SK-N-SH treated with all-trans-retinoic acid at 6 μM for 48 hours (cell line): ENCODE measurements around the gene HTD2.

ENCODE experiments used
- ATAC-seq: fragments of 200-7000 bp; cut with Tn5 transposase; 3 replicates; pipeline ENCODE4 v1.9.1; 2020; ENCODE audit warnings: mild to moderate bottlenecking, moderate library complexity
- ARNTL ChIP-seq: fragments of 450-650 bp; formaldehyde crosslinking; IDR thresholded peaks from 2 replicates; pipeline ENCODE4 v1.5.0; 2020; ENCODE audit warnings: low read depth, mild to moderate bottlenecking, moderate library complexity, borderline replicate concordance
- BACH2 ChIP-seq: fragments of 250-450 bp; sonication (Bioruptor Pico); IDR thresholded peaks from 2 replicates; pipeline ENCODE4 v1.9.0; 2021; ENCODE audit warnings: mild to moderate bottlenecking, borderline replicate concordance
- CSDC2 ChIP-seq: fragments of 250-450 bp; sonication (Bioruptor Pico); IDR thresholded peaks from 2 replicates; pipeline ENCODE4 v1.5.0; 2020; ENCODE audit warnings: mild to moderate bottlenecking, moderate library complexity
- ESRRG ChIP-seq: fragments of 250-450 bp; sonication (Bioruptor Pico); IDR thresholded peaks from 2 replicates; pipeline ENCODE4 v1.6.1; 2021; ENCODE audit warnings: mild to moderate bottlenecking
- GLIS3 ChIP-seq: fragments of 250-450 bp; sonication (Bioruptor Pico); IDR thresholded peaks from 2 replicates; pipeline ENCODE4 v1.5.0; 2020; ENCODE audit warnings: mild to moderate bottlenecking, moderate library complexity
- ISL1 ChIP-seq: fragments of 250-450 bp; sonication (Bioruptor Pico); IDR thresholded peaks from 2 replicates; pipeline ENCODE4 v2.1.2; 2022; ENCODE audit warnings: mild to moderate bottlenecking, moderate library complexity
- RARB ChIP-seq: fragments of 250-450 bp; sonication (Bioruptor Pico); IDR thresholded peaks from 2 replicates; pipeline ENCODE4 v1.8.0; 2021; ENCODE audit warnings: mild to moderate bottlenecking, moderate library complexity
- SNAI2 ChIP-seq: fragments of 250-450 bp; sonication (Bioruptor Pico); IDR thresholded peaks from 2 replicates; pipeline ENCODE4 v1.5.0; 2020; ENCODE audit warnings: mild to moderate bottlenecking, moderate library complexity
- TCF4 ChIP-seq: fragments of 250-450 bp; sonication (Bioruptor Pico); IDR thresholded peaks from 2 replicates; pipeline ENCODE4 v1.8.0; 2021; ENCODE audit warnings: mild to moderate bottlenecking, moderate library complexity, borderline replicate concordance
- TOX ChIP-seq: fragments of 250-450 bp; sonication (Bioruptor Pico); IDR thresholded peaks from 2 replicates; pipeline ENCODE4 v1.8.0; 2021; ENCODE audit warnings: mild to moderate bottlenecking, moderate library complexity, borderline replicate concordance
- ZC3H10 ChIP-seq: fragments of 250-450 bp; sonication (Bioruptor Pico); IDR thresholded peaks from 2 replicates; pipeline ENCODE4 v1.5.1; 2021; ENCODE audit warnings: mild to moderate bottlenecking, moderate library complexity
- ZFP3 ChIP-seq: fragments of 250-450 bp; sonication (Bioruptor Pico); IDR thresholded peaks from 2 replicates; pipeline ENCODE4 v1.5.0; 2020; ENCODE audit warnings: mild to moderate bottlenecking, moderate library complexity
- ZFP30 ChIP-seq: fragments of 450-650 bp; formaldehyde crosslinking; IDR thresholded peaks from 2 replicates; pipeline ENCODE4 v1.5.0; 2022; ENCODE audit warnings: mild to moderate bottlenecking, moderate library complexity
- ZNF70 ChIP-seq: fragments of 450-650 bp; formaldehyde crosslinking; IDR thresholded peaks from 2 replicates; pipeline ENCODE4 v1.5.0; 2020; ENCODE audit warnings: mild to moderate bottlenecking, moderate library complexity
- ZNF8 ChIP-seq: fragments of 450-650 bp; formaldehyde crosslinking; IDR thresholded peaks from 2 replicates; pipeline ENCODE4 v1.5.0; 2020; ENCODE audit warnings: mild to moderate bottlenecking, moderate library complexity
- TF ChIP-seq, protein P1 (sequence below): fragments of 250-450 bp; sonication (Bioruptor Pico); IDR thresholded peaks from 2 replicates; pipeline ENCODE4 v1.8.0; 2020; ENCODE audit warnings: mild to moderate bottlenecking, moderate library complexity, borderline replicate concordance
- TF ChIP-seq, protein P2 (sequence below): fragments of 250-450 bp; sonication (Bioruptor Pico); IDR thresholded peaks from 2 replicates; pipeline ENCODE4 v1.8.0; 2021; ENCODE audit warnings: low read depth, mild to moderate bottlenecking, moderate library complexity, borderline replicate concordance
- TF ChIP-seq, protein P3 (sequence below): fragments of 250-450 bp; sonication (Bioruptor Pico); IDR thresholded peaks from 2 replicates; pipeline ENCODE4 v1.5.1; 2020; ENCODE audit warnings: low read depth, mild to moderate bottlenecking, moderate library complexity
- TF ChIP-seq, protein P4 (sequence below): fragments of 250-450 bp; sonication (Bioruptor Pico); IDR thresholded peaks from 2 replicates; pipeline ENCODE4 v1.5.1; 2021; ENCODE audit warnings: mild to moderate bottlenecking, moderate library complexity

The HTD2 gene

DNA sequence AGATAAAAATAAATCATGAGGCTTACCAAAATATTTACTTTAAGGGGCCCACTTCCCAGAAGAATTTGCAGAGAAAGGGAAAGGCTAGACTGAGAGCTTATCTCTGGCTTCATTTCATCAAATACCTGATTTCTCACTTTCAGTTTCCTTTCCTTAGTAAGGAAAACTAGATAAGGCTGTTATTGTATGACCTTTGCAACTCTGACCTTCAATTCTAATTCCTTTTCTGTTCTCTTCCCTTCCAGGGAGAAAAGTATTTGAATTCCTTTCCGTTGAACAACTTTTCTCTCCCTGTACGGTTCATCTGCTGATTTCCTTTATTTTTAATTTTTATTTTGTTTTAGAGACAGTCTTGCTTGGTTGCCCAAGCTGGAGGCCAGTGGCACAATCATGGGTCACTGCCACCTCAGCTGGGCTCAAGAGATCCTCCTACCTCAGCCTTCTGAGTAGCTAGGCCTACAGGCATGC lies 19.2 kb downstream of the HTD2 start (continued):
- TF ChIP-seq, protein P1, sequence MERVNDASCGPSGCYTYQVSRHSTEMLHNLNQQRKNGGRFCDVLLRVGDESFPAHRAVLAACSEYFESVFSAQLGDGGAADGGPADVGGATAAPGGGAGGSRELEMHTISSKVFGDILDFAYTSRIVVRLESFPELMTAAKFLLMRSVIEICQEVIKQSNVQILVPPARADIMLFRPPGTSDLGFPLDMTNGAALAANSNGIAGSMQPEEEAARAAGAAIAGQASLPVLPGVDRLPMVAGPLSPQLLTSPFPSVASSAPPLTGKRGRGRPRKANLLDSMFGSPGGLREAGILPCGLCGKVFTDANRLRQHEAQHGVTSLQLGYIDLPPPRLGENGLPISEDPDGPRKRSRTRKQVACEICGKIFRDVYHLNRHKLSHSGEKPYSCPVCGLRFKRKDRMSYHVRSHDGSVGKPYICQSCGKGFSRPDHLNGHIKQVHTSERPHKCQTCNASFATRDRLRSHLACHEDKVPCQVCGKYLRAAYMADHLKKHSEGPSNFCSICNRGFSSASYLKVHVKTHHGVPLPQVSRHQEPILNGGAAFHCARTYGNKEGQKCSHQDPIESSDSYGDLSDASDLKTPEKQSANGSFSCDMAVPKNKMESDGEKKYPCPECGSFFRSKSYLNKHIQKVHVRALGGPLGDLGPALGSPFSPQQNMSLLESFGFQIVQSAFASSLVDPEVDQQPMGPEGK = no peak
- TF ChIP-seq TCF4 (CRISPR knock-in tag) = no peak
- TF ChIP-seq SNAI2 (CRISPR knock-in tag) = no peak
- no peak for TF ChIP-seq TOX
- no peak for TF ChIP-seq BACH2 (CRISPR knock-in tag)
- TF ChIP-seq ZC3H10 (CRISPR knock-in tag) = no peak
- no peak for TF ChIP-seq ZFP3 (CRISPR knock-in tag)
- TF ChIP-seq, protein P2, sequence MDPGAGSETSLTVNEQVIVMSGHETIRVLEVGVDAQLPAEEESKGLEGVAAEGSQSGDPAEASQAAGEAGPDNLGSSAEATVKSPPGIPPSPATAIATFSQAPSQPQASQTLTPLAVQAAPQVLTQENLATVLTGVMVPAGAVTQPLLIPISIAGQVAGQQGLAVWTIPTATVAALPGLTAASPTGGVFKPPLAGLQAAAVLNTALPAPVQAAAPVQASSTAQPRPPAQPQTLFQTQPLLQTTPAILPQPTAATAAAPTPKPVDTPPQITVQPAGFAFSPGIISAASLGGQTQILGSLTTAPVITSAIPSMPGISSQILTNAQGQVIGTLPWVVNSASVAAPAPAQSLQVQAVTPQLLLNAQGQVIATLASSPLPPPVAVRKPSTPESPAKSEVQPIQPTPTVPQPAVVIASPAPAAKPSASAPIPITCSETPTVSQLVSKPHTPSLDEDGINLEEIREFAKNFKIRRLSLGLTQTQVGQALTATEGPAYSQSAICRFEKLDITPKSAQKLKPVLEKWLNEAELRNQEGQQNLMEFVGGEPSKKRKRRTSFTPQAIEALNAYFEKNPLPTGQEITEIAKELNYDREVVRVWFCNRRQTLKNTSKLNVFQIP (CRISPR knock-in tag) = no peak

DNA sequence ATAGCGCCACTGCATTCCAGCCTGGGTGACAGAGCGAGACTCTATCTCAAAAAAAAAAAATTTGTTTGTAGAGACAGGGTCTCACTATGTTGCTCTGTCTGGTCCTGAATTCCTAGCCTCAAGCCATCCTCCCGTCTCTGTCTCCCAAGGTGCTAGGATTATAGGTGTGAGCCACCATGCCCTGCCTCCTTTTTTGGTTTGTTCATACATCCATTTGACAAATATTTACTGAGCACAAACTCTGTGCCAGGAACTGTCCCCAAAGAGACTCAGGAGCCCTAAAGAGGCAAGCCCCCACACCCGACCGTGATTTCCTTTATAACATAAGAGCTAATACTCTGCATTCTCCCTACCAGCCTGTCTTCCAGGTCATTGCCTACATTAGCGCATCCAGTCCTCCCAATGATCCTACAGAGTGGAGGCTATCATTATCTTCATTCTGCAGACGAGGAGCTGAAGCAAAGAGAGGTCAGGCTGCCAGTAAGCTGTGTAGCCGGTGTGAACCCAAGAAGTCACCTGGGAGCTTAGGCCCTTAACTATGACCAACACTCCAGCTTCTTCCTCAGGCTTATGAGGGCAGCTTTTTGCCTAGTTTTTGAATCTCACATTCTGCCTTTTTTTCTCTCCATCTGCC lies 20.1 kb downstream of the HTD2 start:
- no peak for ATAC-seq
- TF ChIP-seq ARNTL (CRISPR knock-in tag) = no peak
- TF ChIP-seq TCF4 (CRISPR knock-in tag) = no peak
- TF ChIP-seq TOX = no peak
- no peak for TF ChIP-seq CSDC2 (CRISPR knock-in tag)
- TF ChIP-seq, protein P1 = no peak
- no peak for TF ChIP-seq ZNF70 (CRISPR knock-in tag)
- TF ChIP-seq ZNF8 (CRISPR knock-in tag) = no peak
- no peak for TF ChIP-seq ESRRG (CRISPR knock-in tag)
- TF ChIP-seq ZFP3 (CRISPR knock-in tag) = no peak
- TF ChIP-seq GLIS3 (CRISPR knock-in tag) = no peak
- TF ChIP-seq ISL1 = no peak
- no peak for TF ChIP-seq ZC3H10 (CRISPR knock-in tag)
- no peak for TF ChIP-seq SNAI2 (CRISPR knock-in tag)
- TF ChIP-seq, protein P3, sequence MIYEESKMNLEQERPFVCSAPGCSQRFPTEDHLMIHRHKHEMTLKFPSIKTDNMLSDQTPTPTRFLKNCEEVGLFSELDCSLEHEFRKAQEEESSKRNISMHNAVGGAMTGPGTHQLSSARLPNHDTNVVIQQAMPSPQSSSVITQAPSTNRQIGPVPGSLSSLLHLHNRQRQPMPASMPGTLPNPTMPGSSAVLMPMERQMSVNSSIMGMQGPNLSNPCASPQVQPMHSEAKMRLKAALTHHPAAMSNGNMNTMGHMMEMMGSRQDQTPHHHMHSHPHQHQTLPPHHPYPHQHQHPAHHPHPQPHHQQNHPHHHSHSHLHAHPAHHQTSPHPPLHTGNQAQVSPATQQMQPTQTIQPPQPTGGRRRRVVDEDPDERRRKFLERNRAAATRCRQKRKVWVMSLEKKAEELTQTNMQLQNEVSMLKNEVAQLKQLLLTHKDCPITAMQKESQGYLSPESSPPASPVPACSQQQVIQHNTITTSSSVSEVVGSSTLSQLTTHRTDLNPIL (CRISPR knock-in tag) = no peak
- TF ChIP-seq ZFP30 (CRISPR knock-in tag) = no peak
- TF ChIP-seq, protein P4, sequence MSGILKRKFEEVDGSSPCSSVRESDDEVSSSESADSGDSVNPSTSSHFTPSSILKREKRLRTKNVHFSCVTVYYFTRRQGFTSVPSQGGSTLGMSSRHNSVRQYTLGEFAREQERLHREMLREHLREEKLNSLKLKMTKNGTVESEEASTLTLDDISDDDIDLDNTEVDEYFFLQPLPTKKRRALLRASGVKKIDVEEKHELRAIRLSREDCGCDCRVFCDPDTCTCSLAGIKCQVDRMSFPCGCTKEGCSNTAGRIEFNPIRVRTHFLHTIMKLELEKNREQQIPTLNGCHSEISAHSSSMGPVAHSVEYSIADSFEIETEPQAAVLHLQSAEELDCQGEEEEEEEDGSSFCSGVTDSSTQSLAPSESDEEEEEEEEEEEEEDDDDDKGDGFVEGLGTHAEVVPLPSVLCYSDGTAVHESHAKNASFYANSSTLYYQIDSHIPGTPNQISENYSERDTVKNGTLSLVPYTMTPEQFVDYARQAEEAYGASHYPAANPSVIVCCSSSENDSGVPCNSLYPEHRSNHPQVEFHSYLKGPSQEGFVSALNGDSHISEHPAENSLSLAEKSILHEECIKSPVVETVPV (CRISPR knock-in tag) = no peak
- no peak for TF ChIP-seq RARB (CRISPR knock-in tag)
- TF ChIP-seq, protein P2 (CRISPR knock-in tag) = no peak
